ENCODE results near the gene NFE2. TPM values are rescaled to one million over a fixed set of nuclear protein-coding genes. Genes with fewer than 3 reads are reported as not detected.

Gene NFE2
- total RNA-seq, 2 experiments from 2014 or later, result not detected

DNA sequence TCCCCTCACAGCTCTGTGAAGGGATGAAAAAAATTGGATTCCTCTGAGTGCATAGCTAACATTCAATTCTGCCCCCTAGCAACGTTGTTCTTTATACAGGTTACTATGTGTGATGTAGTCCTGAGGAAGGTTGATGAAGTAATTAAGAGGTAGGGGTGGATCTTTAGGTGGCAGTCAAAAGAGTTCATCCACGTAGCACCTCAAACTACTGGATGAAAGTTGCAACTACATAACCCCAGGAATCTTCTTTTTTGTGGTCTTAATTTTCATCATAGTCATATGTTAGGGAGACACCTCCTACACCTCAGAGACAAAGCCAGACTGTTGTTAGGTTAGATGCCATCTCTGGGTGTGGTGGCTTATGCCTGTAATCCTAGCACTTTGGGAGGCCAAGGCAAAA, 10.2 kb upstream of the NFE2 start:
- H3K27ac ChIP-seq (ENCODE audit: low read depth, low read length, poor library complexity, severe bottlenecking), result no peak overlapping the region
- CTCF ChIA-PET (ENCODE audit: unreplicated experiment), result no interaction called here
- no peak for TF ChIP-seq EZH2phosphoT487 (IDR thresholded peaks at IDR 0.05; ENCODE audit: borderline replicate concordance, low read depth, low read length)
- TF ChIP-seq, protein P1, sequence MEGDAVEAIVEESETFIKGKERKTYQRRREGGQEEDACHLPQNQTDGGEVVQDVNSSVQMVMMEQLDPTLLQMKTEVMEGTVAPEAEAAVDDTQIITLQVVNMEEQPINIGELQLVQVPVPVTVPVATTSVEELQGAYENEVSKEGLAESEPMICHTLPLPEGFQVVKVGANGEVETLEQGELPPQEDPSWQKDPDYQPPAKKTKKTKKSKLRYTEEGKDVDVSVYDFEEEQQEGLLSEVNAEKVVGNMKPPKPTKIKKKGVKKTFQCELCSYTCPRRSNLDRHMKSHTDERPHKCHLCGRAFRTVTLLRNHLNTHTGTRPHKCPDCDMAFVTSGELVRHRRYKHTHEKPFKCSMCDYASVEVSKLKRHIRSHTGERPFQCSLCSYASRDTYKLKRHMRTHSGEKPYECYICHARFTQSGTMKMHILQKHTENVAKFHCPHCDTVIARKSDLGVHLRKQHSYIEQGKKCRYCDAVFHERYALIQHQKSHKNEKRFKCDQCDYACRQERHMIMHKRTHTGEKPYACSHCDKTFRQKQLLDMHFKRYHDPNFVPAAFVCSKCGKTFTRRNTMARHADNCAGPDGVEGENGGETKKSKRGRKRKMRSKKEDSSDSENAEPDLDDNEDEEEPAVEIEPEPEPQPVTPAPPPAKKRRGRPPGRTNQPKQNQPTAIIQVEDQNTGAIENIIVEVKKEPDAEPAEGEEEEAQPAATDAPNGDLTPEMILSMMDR (conservative IDR thresholded peaks at IDR 0.05; ENCODE audit: low read length), result no peak
- H3K36me3 ChIP-seq (ENCODE audit: insufficient read depth, low read length), result no peaks in the 10 kb centered on the region
- no peaks in the 10 kb centered on the region for H3K4me1 ChIP-seq (ENCODE audit: insufficient read depth, low read length, poor library complexity, severe bottlenecking)
- no peaks in the 10 kb centered on the region for H3K9me3 ChIP-seq (ENCODE audit: low read length)
- H3K4me2 ChIP-seq (ENCODE audit: low read length), result no peak overlapping the region
- DNase-seq (ENCODE audit: low spot score), result no peak
- POLR2A ChIA-PET, result interaction anchor here (0.6 to 0.7 kb wide), 3 partner anchors 9 to 69 kb away, joined by 3 to 6 read pairs (median 3); no protein-coding TSS in a partner anchor
- no peak overlapping the region for H3K4me3 ChIP-seq (ENCODE audit: low read depth, low read length, poor library complexity, severe bottlenecking)
- H2AFZ ChIP-seq (ENCODE audit: low read length), result no peak overlapping the region
- intact Hi-C loops (cut with micrococcal nuclease; ENCODE audit: unreplicated experiment), result no loop called here
- no TSS peak for BruUV-seq (replicated peaks)
- H3K9me2 ChIP-seq (ENCODE audit: insufficient read depth, low read length), result no peaks in the 10 kb centered on the region
- H3K79me2 ChIP-seq (ENCODE audit: insufficient read depth, low read depth, low read length), result no peaks in the 10 kb centered on the region
- no peaks in the 10 kb centered on the region for H4K20me1 ChIP-seq (ENCODE audit: insufficient read depth, low read length)

DNA sequence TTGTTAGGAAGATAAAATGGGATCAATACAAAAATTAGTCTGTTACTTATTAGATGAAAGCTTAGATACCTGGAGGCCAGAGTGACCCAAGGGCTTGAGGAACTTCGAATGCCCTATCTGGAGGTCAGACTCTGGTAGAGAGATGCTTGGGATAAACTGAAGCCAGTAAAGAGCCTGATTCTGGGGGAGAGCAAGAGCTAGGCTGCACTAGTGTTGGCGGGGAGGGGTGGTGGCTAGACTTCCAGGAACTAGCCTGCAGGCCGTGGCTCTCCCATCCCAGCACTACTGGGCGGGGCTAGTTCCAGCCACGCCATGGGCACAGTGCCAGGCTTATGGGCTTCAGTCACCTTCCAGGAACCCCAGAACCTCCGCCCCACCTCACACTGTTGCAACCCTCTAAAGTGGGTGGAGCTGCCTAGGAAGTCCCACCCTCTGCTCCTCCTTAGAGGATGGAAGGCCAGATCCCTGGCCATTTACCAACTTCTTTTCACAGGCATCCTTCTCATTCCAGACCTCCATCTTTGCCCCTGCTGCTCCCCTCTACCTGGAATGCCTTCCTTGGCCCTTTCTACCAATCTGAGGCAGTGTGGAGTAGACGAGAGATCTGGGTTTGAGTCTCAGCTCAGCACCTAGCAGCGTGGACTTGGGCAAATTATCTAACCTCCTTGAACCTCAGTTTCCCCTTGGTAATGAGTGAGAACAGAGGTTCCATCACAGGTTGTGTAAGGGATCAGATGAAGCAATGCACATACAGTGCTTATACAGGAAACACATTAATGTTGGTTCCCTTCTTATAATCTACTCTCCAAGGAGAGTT, 6.3 kb upstream of the NFE2 start:
- DNase-seq (ENCODE audit: low spot score), result no peak
- Histone ChIP-seq H3K4me1 (ENCODE audit: insufficient read depth, low read length, poor library complexity, severe bottlenecking) (peaks cover 6% of the 10 kb centered on the region), H3K4me2 (ENCODE audit: low read length) (no peak overlapping the region), H3K4me3 (ENCODE audit: low read depth, low read length, poor library complexity, severe bottlenecking) (no peak overlapping the region), H3K27ac (ENCODE audit: low read depth, low read length, poor library complexity, severe bottlenecking) (no peak overlapping the region), H3K79me2 (ENCODE audit: insufficient read depth, low read depth, low read length) (no peaks in the 10 kb centered on the region), H2AFZ (ENCODE audit: low read length) (no peak overlapping the region), H3K9me2 (ENCODE audit: insufficient read depth, low read length) (no peaks in the 10 kb centered on the region), H3K36me3 (ENCODE audit: insufficient read depth, low read length) (no peaks in the 10 kb centered on the region), H4K20me1 (ENCODE audit: insufficient read depth, low read length) (no peaks in the 10 kb centered on the region), H3K9me3 (ENCODE audit: low read length) (no peaks in the 10 kb centered on the region)
- ChIA-PET CTCF (ENCODE audit: unreplicated experiment) (no interaction called here), POLR2A (interaction anchor here (0.6 to 1.6 kb wide), 3 partner anchors 20 to 46 kb away, joined by 3 to 4 read pairs (median 3); no protein-coding TSS in a partner anchor)
- TF ChIP-seq, protein P1 (conservative IDR thresholded peaks at IDR 0.05; ENCODE audit: low read length), result no peak
- TF ChIP-seq EZH2phosphoT487 (IDR thresholded peaks at IDR 0.05; ENCODE audit: borderline replicate concordance, low read depth, low read length), result no peak
- no TSS peak for BruUV-seq (replicated peaks)
- intact Hi-C loops (cut with micrococcal nuclease; ENCODE audit: unreplicated experiment), result no loop called here

DNA sequence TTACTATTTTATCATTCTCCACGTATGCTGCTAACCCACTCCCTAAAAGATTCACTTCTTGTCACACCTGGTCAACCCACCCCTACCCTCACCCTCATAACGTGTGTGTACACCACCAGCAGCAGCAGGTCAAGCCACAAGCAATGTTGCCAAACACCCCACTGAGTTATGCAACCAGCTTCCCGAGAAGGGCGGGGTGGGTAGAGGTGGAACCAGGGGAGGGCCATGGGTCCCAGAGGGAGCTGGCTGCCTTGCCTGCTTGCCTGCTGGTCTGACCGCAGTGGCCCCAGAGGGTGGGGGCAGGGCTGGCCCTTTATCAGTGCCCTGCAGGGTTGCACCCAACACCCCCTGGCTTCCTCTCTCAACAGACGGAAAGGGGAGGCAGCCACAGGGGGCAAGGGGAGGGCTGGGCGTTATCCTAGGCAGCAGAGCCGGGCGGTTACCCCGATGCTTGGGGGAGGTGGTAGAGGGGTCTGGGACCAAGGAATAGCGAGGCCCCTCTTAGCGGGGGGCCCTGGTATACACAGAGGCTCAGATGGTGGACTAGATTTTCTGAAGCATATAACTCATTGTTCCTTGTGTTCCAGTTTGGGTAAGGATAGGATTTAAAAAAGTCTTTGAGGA, 3.5 kb upstream of the NFE2 start:
- CTCF ChIA-PET (ENCODE audit: unreplicated experiment), result no interaction called here
- TF ChIP-seq EZH2phosphoT487 (IDR thresholded peaks at IDR 0.05; ENCODE audit: borderline replicate concordance, low read depth, low read length), result no peak
- TF ChIP-seq, protein P1 (conservative IDR thresholded peaks at IDR 0.05; ENCODE audit: low read length), result no peak
- no peaks in the 10 kb centered on the region for H3K9me3 ChIP-seq (ENCODE audit: low read length)
- no TSS peak for BruUV-seq (replicated peaks)
- H4K20me1 ChIP-seq (ENCODE audit: insufficient read depth, low read length), result no peaks in the 10 kb centered on the region
- POLR2A ChIA-PET, result no interaction called here
- no peaks in the 10 kb centered on the region for H3K36me3 ChIP-seq (ENCODE audit: insufficient read depth, low read length)
- peak; percentile 24 for DNase-seq (ENCODE audit: low spot score)
- H3K27ac ChIP-seq (ENCODE audit: low read depth, low read length, poor library complexity, severe bottlenecking), result no peak overlapping the region
- H3K4me2 ChIP-seq (ENCODE audit: low read length), result no peak overlapping the region; the same call in 1 of the 2 replicates
- H3K4me3 ChIP-seq (ENCODE audit: low read depth, low read length, poor library complexity, severe bottlenecking), result no peak overlapping the region
- no peaks in the 10 kb centered on the region for H3K9me2 ChIP-seq (ENCODE audit: insufficient read depth, low read length)
- H3K4me1 ChIP-seq (ENCODE audit: insufficient read depth, low read length, poor library complexity, severe bottlenecking), result peaks cover 11% of the 10 kb centered on the region
- no peak overlapping the region for H2AFZ ChIP-seq (ENCODE audit: low read length)
- intact Hi-C loops (cut with micrococcal nuclease; ENCODE audit: unreplicated experiment), result no loop called here
- H3K79me2 ChIP-seq (ENCODE audit: insufficient read depth, low read depth, low read length), result no peaks in the 10 kb centered on the region
